Endothelial cell of umbilical vein (primary cell): ENCODE data around the gene PUDP. TPM values are rescaled to one million over a fixed set of nuclear protein-coding genes. Genes with fewer than 3 reads are reported as not detected.

Experiments used
- BruUV-seq: library from RNA; stranded (reverse); fragments of 400-500 nt; replicated peaks from 2 replicates; lab custom pipeline; 2021; lab: Mats Ljungman, UMichigan
- CTCF ChIA-PET: fragments of 300-600, 350-600 bp; sonication (Branson Sonifier 250); formaldehyde crosslinking; loops from one replicate; lab custom pipeline; 2021; ENCODE audit warnings: antibody characterized with exemption, inconsistent platforms; lab: Charles Lee
- POLR2A ChIA-PET: fragments of 300-600, 350-600 bp; sonication (Branson Sonifier 250); formaldehyde crosslinking; loops from one replicate; lab custom pipeline; 2021; ENCODE audit warnings: antibody characterized with exemption, inconsistent platforms; lab: Charles Lee
- DNase-seq: peaks from one replicate; pipeline ENCODE4 v3.0.0-alpha.2; 2011; ENCODE audit warnings: low read depth, low spot score
- FAIRE-seq: peaks from 2 replicates; lab custom pipeline; 2011; peaks lifted over from hg19 to GRCh38; lab: Jason Lieb, UNC
- H2AFZ ChIP-seq: 2 replicates; pipeline ENCODE4 v1.6.0; 2012; ENCODE audit warnings: low read depth, low read length, control low read depth, inconsistent platforms
- H3K27ac ChIP-seq: 2 replicates; pipeline ENCODE4 v1.5.1; 2011; ENCODE audit warnings: low read depth, mild to moderate bottlenecking, control low read depth, low read length, moderate library complexity; ENCODE audit not compliant: insufficient read depth
- H3K27me3 ChIP-seq, 2 experiments: 2 replicates each; pipeline versions ENCODE4 v1.6.0 to v1.6.1; 2011; ENCODE audit warnings: low read length in 2 of 2, mixed read lengths in 1 of 2; ENCODE audit not compliant: control insufficient read depth in 2 of 2, insufficient read depth in 2 of 2
- H3K36me3 ChIP-seq, 2 experiments: 2 replicates in 1 of 2; 3 replicates in 1 of 2; pipeline ENCODE4 v1.5.1; 2011; ENCODE audit warnings: low read length in 2 of 2, mild to moderate bottlenecking in 1 of 2, moderate library complexity in 1 of 2; ENCODE audit not compliant: control insufficient read depth in 2 of 2, insufficient read depth in 2 of 2; ENCODE audit errors: extremely low read depth in 1 of 2
- H3K4me1 ChIP-seq: 3 replicates; pipeline ENCODE4 v1.5.1; 2011; ENCODE audit warnings: mild to moderate bottlenecking, low read length; ENCODE audit not compliant: control insufficient read depth, insufficient read depth; ENCODE audit errors: extremely low read depth
- H3K4me2 ChIP-seq: 2 replicates; pipeline ENCODE4 v1.6.1; 2011; ENCODE audit warnings: low read length, control low read depth, mixed read lengths; ENCODE audit not compliant: insufficient read depth
- H3K4me3 ChIP-seq, 3 experiments: fragments of 200-600 bp in 1 of 3; sonication (generic), shearing (Covaris generic) in 1 of 3; replicated peaks in 1 of 3; 2 replicates each; pipeline ENCODE4 v1.5.1; 2011 to 2016; ENCODE audit warnings: control low read depth in 3 of 3, low read length in 3 of 3, mild to moderate bottlenecking in 2 of 3, inconsistent platforms in 1 of 3, low read depth in 1 of 3, moderate library complexity in 1 of 3; ENCODE audit not compliant: insufficient read depth in 1 of 3
- H3K79me2 ChIP-seq: 2 replicates; pipeline ENCODE4 v1.6.0; 2012; ENCODE audit warnings: low read length, inconsistent platforms; ENCODE audit not compliant: control insufficient read depth, insufficient read depth
- H3K9ac ChIP-seq: replicated peaks from 2 replicates; pipeline ENCODE3; 2011; ENCODE audit warnings: low read length, control low read depth; ENCODE audit not compliant: insufficient read depth; ENCODE audit errors: extremely low read depth
- H3K9me1 ChIP-seq: replicated peaks from 3 replicates; pipeline ENCODE4 v1.6.0; 2011; ENCODE audit warnings: mild to moderate bottlenecking, low read length; ENCODE audit not compliant: control insufficient read depth, insufficient read depth; ENCODE audit errors: extremely low read depth
- H3K9me3 ChIP-seq: replicated peaks from 2 replicates; pipeline ENCODE4 v1.5.1; 2012; ENCODE audit warnings: low read length, inconsistent platforms; ENCODE audit not compliant: control insufficient read depth, insufficient read depth
- H4K20me1 ChIP-seq: replicated peaks from 2 replicates; pipeline ENCODE3; 2011; ENCODE audit warnings: mild to moderate bottlenecking, low read length; ENCODE audit not compliant: control insufficient read depth, insufficient read depth; ENCODE audit errors: extremely low read depth
- EZH2 ChIP-seq: IDR thresholded peaks from 2 replicates; pipeline ENCODE4 v1.6.1; 2012; ENCODE audit warnings: borderline replicate concordance, low read depth, mild to moderate bottlenecking, moderate library complexity, low read length, inconsistent platforms; ENCODE audit not compliant: severe bottlenecking
- FOS ChIP-seq: IDR thresholded peaks from 2 replicates; pipeline ENCODE4 v1.6.1; 2011; ENCODE audit warnings: mild to moderate bottlenecking, low read length, moderate library complexity, borderline replicate concordance; ENCODE audit not compliant: insufficient read depth
- GATA2 ChIP-seq: IDR thresholded peaks from 2 replicates; pipeline ENCODE4 v1.7.0; 2011; ENCODE audit warnings: low read depth, mild to moderate bottlenecking, moderate library complexity, mixed read lengths, low read length; ENCODE audit not compliant: insufficient read length, insufficient read depth
- JUN ChIP-seq: IDR thresholded peaks from 2 replicates; pipeline ENCODE4 v1.6.1; 2011; ENCODE audit warnings: borderline replicate concordance, low read depth; ENCODE audit not compliant: insufficient read length, insufficient read depth
- MAX ChIP-seq: IDR thresholded peaks from 2 replicates; pipeline ENCODE4 v1.6.1; 2011; ENCODE audit not compliant: insufficient read depth, insufficient read length
- MYC ChIP-seq: IDR thresholded peaks from one replicate; pipeline ENCODE4 v1.6.1; 2011; ENCODE audit warnings: mild to moderate bottlenecking, low read depth, low read length
- POLR2A ChIP-seq: IDR thresholded peaks from 2 replicates; pipeline ENCODE4 v1.6.1; 2012; ENCODE audit warnings: low read depth, mild to moderate bottlenecking, control low read depth, low read length
- POLR2AphosphoS5 ChIP-seq: IDR thresholded peaks from 2 replicates; pipeline ENCODE4 v1.6.1; 2012; ENCODE audit warnings: low read depth, mild to moderate bottlenecking, control low read depth, low read length, moderate library complexity; ENCODE audit not compliant: insufficient read depth
- dilution Hi-C: fragments of 300-500 bp; cut with MboI; formaldehyde crosslinking; loops from one replicate; pipeline ENCODE4 v1.15.0; 2019; ENCODE audit warnings: low sequenced_read_pairs; ENCODE audit not compliant: extremely low pct_ligation_motif_present
- intact Hi-C: fragments of 100-400 bp; cut with micrococcal nuclease; formaldehyde crosslinking; loops from one replicate; pipeline ENCODE4 v1.10.0; 2022
- polyA plus RNA-seq, 4 experiments: library from polyadenylated mRNA; depleted of rRNA in 3 of 4; stranded (reverse) in 3 of 4; unstranded in 1 of 4; fragments of >200 nt; gene quantifications; 2 replicates each; pipeline versions ENCODE4 v1.2.1 to v1.2.3, GENCODE V29; 2011 to 2012; ENCODE audit warnings: missing spikeins in 1 of 4
- total RNA-seq: library from RNA; stranded (reverse); gene quantifications from 2 replicates; pipeline ENCODE4 v1.2.3, GENCODE V29; 2021
- TF ChIP-seq, protein P1 (sequence below), 2 donors: IDR thresholded peaks; 1 replicate in 1 of 2; 2 replicates in 1 of 2; pipeline ENCODE4 v1.5.1; 2011; ENCODE audit warnings: low read length in 2 of 2, mild to moderate bottlenecking in 2 of 2, moderate library complexity in 2 of 2, control low read depth in 1 of 2, inconsistent platforms in 1 of 2, low read depth in 1 of 2; ENCODE audit not compliant: insufficient read depth in 1 of 2; ENCODE audit errors: extremely low read depth in 1 of 2

The PUDP gene
- total and polyA plus RNA-seq, 2 donors (not counting 3 experiments of a cell fraction or from before 2014, with no cell fraction given), result 17.3 to 22.5 TPM

GRCh38 chrX:7147413-7147977 is 458 bp downstream of the PUDP start, which contains the start of gene STS:
Gene STS (plus strand): TSS chrX:7147712. CDS start chrX:7253200, 105,488 bp downstream.
- POLR2A ChIA-PET, result no interaction called here
- dilution Hi-C loops (no loop called here), intact Hi-C loops (loop anchor here (5.0 kb wide), 1 partner anchor 65 kb away; no protein-coding TSS in a partner anchor)
- BruUV-seq, result no TSS peak
- no peaks in the 10 kb centered on the region for H3K27me3 ChIP-seq
- peak within 1 kb of the TSS; percentile 81 for H2AFZ ChIP-seq
- no peaks in the 10 kb centered on the region for H3K36me3 ChIP-seq
- H3K9me1 ChIP-seq, result no peaks in the 10 kb centered on the region
- H3K9ac ChIP-seq, result peak within 1 kb of the TSS; percentile 71
- CTCF ChIA-PET, result interaction anchor here (1.0 to 1.5 kb wide), 5 partner anchors 8 to 102 kb away, joined by 3 to 4 read pairs (median 3); no protein-coding TSS in a partner anchor
- H3K79me2 ChIP-seq, result peaks cover 17% of the 10 kb centered on the region
- DNase-seq (peak; percentile 11), FAIRE-seq (peak; percentile 66)
- H3K4me3 ChIP-seq, result peak within 1 kb of the TSS; percentile 25 to 86 (median 67)
- peak within 1 kb of the TSS; percentile 58 for H3K27ac ChIP-seq
- H3K4me1 ChIP-seq, result no peaks in the 10 kb centered on the region
- no peaks in the 10 kb centered on the region for H4K20me1 ChIP-seq
- no peak for TF ChIP-seq FOS
- no peak for TF ChIP-seq MAX
- TF ChIP-seq MYC, result no peak
- TF ChIP-seq POLR2AphosphoS5, result no peak
- no peak for TF ChIP-seq JUN
- TF ChIP-seq GATA2, result no peak
- no peak for TF ChIP-seq EZH2
- TF ChIP-seq POLR2A, result no peak
- TF ChIP-seq, protein P1, sequence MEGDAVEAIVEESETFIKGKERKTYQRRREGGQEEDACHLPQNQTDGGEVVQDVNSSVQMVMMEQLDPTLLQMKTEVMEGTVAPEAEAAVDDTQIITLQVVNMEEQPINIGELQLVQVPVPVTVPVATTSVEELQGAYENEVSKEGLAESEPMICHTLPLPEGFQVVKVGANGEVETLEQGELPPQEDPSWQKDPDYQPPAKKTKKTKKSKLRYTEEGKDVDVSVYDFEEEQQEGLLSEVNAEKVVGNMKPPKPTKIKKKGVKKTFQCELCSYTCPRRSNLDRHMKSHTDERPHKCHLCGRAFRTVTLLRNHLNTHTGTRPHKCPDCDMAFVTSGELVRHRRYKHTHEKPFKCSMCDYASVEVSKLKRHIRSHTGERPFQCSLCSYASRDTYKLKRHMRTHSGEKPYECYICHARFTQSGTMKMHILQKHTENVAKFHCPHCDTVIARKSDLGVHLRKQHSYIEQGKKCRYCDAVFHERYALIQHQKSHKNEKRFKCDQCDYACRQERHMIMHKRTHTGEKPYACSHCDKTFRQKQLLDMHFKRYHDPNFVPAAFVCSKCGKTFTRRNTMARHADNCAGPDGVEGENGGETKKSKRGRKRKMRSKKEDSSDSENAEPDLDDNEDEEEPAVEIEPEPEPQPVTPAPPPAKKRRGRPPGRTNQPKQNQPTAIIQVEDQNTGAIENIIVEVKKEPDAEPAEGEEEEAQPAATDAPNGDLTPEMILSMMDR (IDR thresholded peaks at IDR 0.05; ENCODE audit: extremely low read depth in 1 of 2, insufficient read depth in 1 of 2, low read depth in 1 of 2, low read length in 2 of 2), result no peak
- no peaks in the 10 kb centered on the region for H3K9me3 ChIP-seq
- peak within 1 kb of the TSS; percentile 70 for H3K4me2 ChIP-seq
